ENCODE measurements around the gene TBC1D4. TPM values are rescaled to one million over a fixed set of nuclear protein-coding genes. Genes with fewer than 3 reads are reported as not detected.

The TBC1D4 gene
- total RNA-seq, 1 experiment from 2014 or later: 177 TPM

DNA sequence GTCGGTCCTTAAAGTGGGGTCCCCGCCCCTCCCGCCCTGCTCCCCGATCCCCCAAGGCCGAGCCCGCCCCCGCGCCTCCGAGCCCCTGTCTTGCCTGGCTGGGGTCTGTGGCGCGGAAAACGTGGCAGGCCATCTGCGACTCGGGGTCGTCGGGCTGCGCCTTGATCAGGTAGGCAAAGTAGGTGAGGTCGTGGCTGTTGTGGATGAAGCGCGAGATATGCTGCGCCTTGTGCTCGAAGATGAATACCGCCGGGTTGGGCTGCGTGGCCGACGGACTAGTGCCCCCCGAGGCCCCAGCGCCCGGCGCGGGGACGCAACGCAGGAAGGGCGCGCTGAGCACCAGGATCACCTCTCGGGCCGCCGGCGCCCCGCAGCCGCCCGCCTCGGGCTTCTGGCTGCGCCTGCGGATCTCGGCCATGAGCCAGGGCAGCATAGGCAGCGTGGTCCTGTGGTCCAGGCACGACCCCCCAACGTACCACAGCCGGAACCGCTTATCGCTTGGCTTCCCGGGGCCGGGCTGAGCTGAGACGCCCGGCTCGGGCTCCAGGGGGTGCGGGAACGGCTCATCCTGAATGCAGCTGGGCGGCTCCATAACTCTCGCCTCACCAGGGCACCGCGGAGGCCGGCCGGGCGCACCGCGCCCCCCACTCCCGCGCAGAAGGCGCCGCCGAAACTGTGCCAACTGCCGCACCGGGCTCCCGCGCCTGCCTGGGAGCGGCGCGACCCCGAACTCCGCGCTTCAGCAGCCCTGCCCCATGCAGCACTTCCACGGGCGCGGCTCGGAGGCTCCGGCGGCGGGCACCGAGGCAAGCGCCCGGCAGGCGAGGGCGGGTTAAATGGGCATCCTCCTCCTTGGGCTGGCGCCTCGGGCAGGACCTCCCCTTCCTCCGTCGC is 546 bp downstream of the TBC1D4 start:
- Mint-ChIP-seq H3K27ac (ENCODE audit: unreplicated experiment) (peak overlapping the region; percentile 78), H3K9me3 (ENCODE audit: unreplicated experiment) (no peaks in the 10 kb centered on the region), H3K27me3 (ENCODE audit: insufficient read depth, unreplicated experiment) (no peaks in the 10 kb centered on the region), H3K4me1 (ENCODE audit: low read depth, unreplicated experiment) (peaks cover 24% of the 10 kb centered on the region), H3K4me3 (ENCODE audit: unreplicated experiment) (peak overlapping the region; percentile 82), H3K36me3 (ENCODE audit: insufficient read depth, unreplicated experiment) (peaks cover 54% of the 10 kb centered on the region)
- no peaks in the 10 kb centered on the region for H3K9me3 ChIP-seq
- ChIA-PET POLR2A (interaction anchor here (0.6 to 1.3 kb wide), 3 partner anchors 38 to 149 kb away, joined by 3 to 9 read pairs (median 3); no protein-coding TSS in a partner anchor), CTCF (interaction anchor here (0.6 to 1.8 kb wide), 24 partner anchors 10 to 264 kb away, joined by 3 to 34 read pairs (median 5); partner anchors contain the start of genes COMMD6 and UCHL3)
- peak overlapping the region; percentile 94 for H3K4me3 ChIP-seq (ENCODE audit: low read depth, low read length)
- no peaks in the 10 kb centered on the region for H3K27me3 ChIP-seq (replicated peaks; ENCODE audit: control insufficient read depth, insufficient read depth, low read length)
- peaks cover 42% of the 10 kb centered on the region for H3K4me1 ChIP-seq
- peak; percentile 60 to 62 for DNase-seq
- H3K36me3 ChIP-seq (ENCODE audit: control insufficient read depth, insufficient read depth, low read length): no peaks in the 10 kb centered on the region; the same call in 1 of the 2 replicates
- BruUV-seq (replicated peaks): no TSS peak
- intact Hi-C loops (cut with micrococcal nuclease; ENCODE audit: unreplicated experiment): loop anchor here (1.0 to 5.0 kb wide), 6 partner anchors 57 to 179 kb away; partner anchors contain the start of genes LMO7 and UCHL3
- TF ChIP-seq, protein P1, sequence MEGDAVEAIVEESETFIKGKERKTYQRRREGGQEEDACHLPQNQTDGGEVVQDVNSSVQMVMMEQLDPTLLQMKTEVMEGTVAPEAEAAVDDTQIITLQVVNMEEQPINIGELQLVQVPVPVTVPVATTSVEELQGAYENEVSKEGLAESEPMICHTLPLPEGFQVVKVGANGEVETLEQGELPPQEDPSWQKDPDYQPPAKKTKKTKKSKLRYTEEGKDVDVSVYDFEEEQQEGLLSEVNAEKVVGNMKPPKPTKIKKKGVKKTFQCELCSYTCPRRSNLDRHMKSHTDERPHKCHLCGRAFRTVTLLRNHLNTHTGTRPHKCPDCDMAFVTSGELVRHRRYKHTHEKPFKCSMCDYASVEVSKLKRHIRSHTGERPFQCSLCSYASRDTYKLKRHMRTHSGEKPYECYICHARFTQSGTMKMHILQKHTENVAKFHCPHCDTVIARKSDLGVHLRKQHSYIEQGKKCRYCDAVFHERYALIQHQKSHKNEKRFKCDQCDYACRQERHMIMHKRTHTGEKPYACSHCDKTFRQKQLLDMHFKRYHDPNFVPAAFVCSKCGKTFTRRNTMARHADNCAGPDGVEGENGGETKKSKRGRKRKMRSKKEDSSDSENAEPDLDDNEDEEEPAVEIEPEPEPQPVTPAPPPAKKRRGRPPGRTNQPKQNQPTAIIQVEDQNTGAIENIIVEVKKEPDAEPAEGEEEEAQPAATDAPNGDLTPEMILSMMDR (IDR thresholded peaks at IDR 0.05; ENCODE audit: insufficient read depth in 1 of 2, low read depth in 1 of 2, low read length in 1 of 2, severe bottlenecking in 1 of 2, unreplicated experiment in 1 of 2): no peak

DNA sequence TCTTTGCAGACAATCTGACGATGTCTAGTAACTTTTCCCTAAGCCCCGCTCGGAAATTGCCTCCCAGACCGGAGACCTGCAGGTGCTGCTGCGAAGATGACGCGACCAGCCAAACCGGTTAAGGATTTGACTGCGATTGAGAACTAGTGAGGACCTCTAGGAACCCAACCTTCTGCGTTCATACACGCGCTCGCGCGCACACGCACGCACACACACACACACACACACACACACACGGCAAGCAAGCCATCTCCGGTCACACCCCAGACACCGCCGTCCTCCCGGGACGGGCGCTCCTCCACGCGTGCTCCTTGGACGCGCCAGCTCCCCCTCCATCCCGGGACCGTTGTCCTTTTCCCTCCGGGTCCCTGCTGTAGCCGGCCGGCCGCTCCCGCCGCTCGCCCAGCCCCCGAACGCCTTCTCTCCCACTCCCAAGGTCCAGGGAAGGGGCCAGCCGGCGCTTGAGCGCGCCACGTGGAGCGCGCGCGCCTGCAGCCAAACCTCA is 1.2 kb downstream of the TBC1D4 start:
- H3K27me3 ChIP-seq (replicated peaks; ENCODE audit: control insufficient read depth, insufficient read depth, low read length): no peaks in the 10 kb centered on the region
- Mint-ChIP-seq H3K4me3 (ENCODE audit: unreplicated experiment) (peak overlapping the region; percentile 82), H3K27me3 (ENCODE audit: insufficient read depth, unreplicated experiment) (no peaks in the 10 kb centered on the region), H3K9me3 (ENCODE audit: unreplicated experiment) (no peaks in the 10 kb centered on the region), H3K36me3 (ENCODE audit: insufficient read depth, unreplicated experiment) (peaks cover 61% of the 10 kb centered on the region), H3K27ac (ENCODE audit: unreplicated experiment) (peak overlapping the region; percentile 78), H3K4me1 (ENCODE audit: low read depth, unreplicated experiment) (peaks cover 19% of the 10 kb centered on the region)
- DNase-seq: peak; percentile 88 to 91
- ChIA-PET POLR2A (no interaction called here), CTCF (no interaction called here)
- H3K9me3 ChIP-seq: no peaks in the 10 kb centered on the region
- H3K4me1 ChIP-seq: peaks cover 42% of the 10 kb centered on the region
- intact Hi-C loops (cut with micrococcal nuclease; ENCODE audit: unreplicated experiment): loop anchor here (5.0 kb wide), 1 partner anchor 157 kb away; the partner anchor contains the start of gene LMO7
- H3K4me3 ChIP-seq (ENCODE audit: low read depth, low read length): peak overlapping the region; percentile 94
- no TSS peak for BruUV-seq (replicated peaks)
- TF ChIP-seq, protein P1 (IDR thresholded peaks at IDR 0.05; ENCODE audit: insufficient read depth in 1 of 2, low read depth in 1 of 2, low read length in 1 of 2, severe bottlenecking in 1 of 2, unreplicated experiment in 1 of 2): no peak
- H3K36me3 ChIP-seq (ENCODE audit: control insufficient read depth, insufficient read depth, low read length): no peaks in the 10 kb centered on the region; the same call in 1 of the 2 replicates

DNA sequence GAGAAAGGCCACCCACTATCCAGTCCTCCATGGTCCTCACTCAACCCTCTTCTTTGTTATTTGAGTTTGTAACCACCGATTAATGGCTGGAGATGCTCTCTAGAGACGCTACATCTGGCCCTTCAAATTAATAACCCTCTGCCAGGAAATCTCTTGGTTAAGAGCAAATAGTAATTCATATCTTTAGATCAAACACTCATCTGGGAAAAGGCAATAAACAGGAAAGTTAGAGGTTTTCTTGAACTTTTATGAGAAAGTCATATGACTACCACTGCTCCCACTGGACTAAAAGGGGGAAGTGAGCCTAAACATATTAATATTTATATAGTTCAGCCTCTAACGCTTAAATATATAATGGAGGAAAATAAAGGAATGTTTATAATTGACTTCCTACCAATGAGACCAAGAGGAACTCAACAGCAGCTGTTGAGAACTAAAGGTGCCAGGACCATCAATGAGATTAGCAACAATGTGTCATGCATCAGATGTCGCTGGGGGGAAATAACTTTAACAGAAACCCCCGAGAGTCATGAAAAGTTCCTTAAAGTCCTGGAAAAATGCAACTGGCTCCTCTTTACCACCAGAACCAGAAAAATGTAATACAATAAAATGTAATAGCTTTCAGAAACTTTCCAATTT is 2.7 kb downstream of the TBC1D4 start:
- no peaks in the 10 kb centered on the region; the same call in 1 of the 2 replicates for H3K36me3 ChIP-seq (ENCODE audit: control insufficient read depth, insufficient read depth, low read length)
- peak overlapping the region; percentile 4 for H3K27ac Mint-ChIP-seq (ENCODE audit: unreplicated experiment)
- TF ChIP-seq, protein P1 (IDR thresholded peaks at IDR 0.05; ENCODE audit: insufficient read depth in 1 of 2, low read depth in 1 of 2, low read length in 1 of 2, severe bottlenecking in 1 of 2, unreplicated experiment in 1 of 2): no peak
- peaks cover 41% of the 10 kb centered on the region for H3K4me1 ChIP-seq
- H3K4me3 ChIP-seq (ENCODE audit: low read depth, low read length): peak overlapping the region; percentile 94
- ChIA-PET POLR2A (no interaction called here), CTCF (interaction anchor here (0.6 kb wide), 1 partner anchor 54 kb away, joined by 3 read pairs; no protein-coding TSS in a partner anchor)
- no peak for DNase-seq
- no peaks in the 10 kb centered on the region for H3K9me3 Mint-ChIP-seq (ENCODE audit: unreplicated experiment)
- H3K4me1 Mint-ChIP-seq (ENCODE audit: low read depth, unreplicated experiment): peaks cover 18% of the 10 kb centered on the region
- intact Hi-C loops (cut with micrococcal nuclease; ENCODE audit: unreplicated experiment): no loop called here
- no peaks in the 10 kb centered on the region for H3K9me3 ChIP-seq
- BruUV-seq (replicated peaks): no TSS peak
- H3K4me3 Mint-ChIP-seq (ENCODE audit: unreplicated experiment): peak overlapping the region; percentile 82
- H3K36me3 Mint-ChIP-seq (ENCODE audit: insufficient read depth, unreplicated experiment): peaks cover 68% of the 10 kb centered on the region
- H3K27me3 Mint-ChIP-seq (ENCODE audit: insufficient read depth, unreplicated experiment): no peaks in the 10 kb centered on the region
- no peaks in the 10 kb centered on the region for H3K27me3 ChIP-seq (replicated peaks; ENCODE audit: control insufficient read depth, insufficient read depth, low read length)
